ENCODE data around the gene DSP. TPM values are rescaled to one million over a fixed set of nuclear protein-coding genes. Genes with fewer than 3 reads are reported as not detected.

The DSP gene
- total RNA-seq, 1 donor from 2014 or later = 80.1 TPM

GRCh38 chr6:7566107-7566506 is 24.6 kb downstream of the DSP start:
- no peak overlapping the region for H3K4me3 ChIP-seq (ENCODE audit: low read depth, low read length)
- DNase-seq (ENCODE audit: low read depth) = no peak
- TF ChIP-seq CTCF (conservative IDR thresholded peaks at IDR 0.05; ENCODE audit: low read depth, low read length) = no peak

- TF ChIP-seq CTCF (conservative IDR thresholded peaks at IDR 0.05; ENCODE audit: low read depth, low read length) = no peak
- H3K4me3 ChIP-seq (ENCODE audit: low read depth, low read length) = no peak overlapping the region
- no peak for DNase-seq (ENCODE audit: low read depth)
These were observed 25.2 kb downstream of the DSP start for GRCh38 chr6:7566617-7567173.

GRCh38 chr6:7568021-7568420 is 26.6 kb downstream of the DSP start:
- DNase-seq (ENCODE audit: low read depth) = no peak
- TF ChIP-seq CTCF (conservative IDR thresholded peaks at IDR 0.05; ENCODE audit: low read depth, low read length) = no peak

GRCh38 chr6:7569082-7569481 is 27.6 kb downstream of the DSP start:
- no peak overlapping the region for H3K4me3 ChIP-seq (ENCODE audit: low read depth, low read length)
- TF ChIP-seq CTCF (conservative IDR thresholded peaks at IDR 0.05; ENCODE audit: low read depth, low read length) = no peak
- no peak for DNase-seq (ENCODE audit: low read depth)

More at GRCh38 chr6:7568021-7568420, 26.6 kb downstream of the DSP start:
- no peak overlapping the region for H3K4me3 ChIP-seq (ENCODE audit: low read depth, low read length)

GRCh38 chr6:7572213-7572943 is 30.9 kb downstream of the DSP start:
- DNase-seq (ENCODE audit: low read depth) = no peak
- H3K4me3 ChIP-seq (ENCODE audit: low read depth, low read length) = no peak overlapping the region
- no peak for TF ChIP-seq CTCF (conservative IDR thresholded peaks at IDR 0.05; ENCODE audit: low read depth, low read length)

- DNase-seq (ENCODE audit: low read depth) = no peak
- no peak for TF ChIP-seq CTCF (conservative IDR thresholded peaks at IDR 0.05; ENCODE audit: low read depth, low read length)
- H3K4me3 ChIP-seq (ENCODE audit: low read depth, low read length) = no peak overlapping the region
These were observed 33.0 kb downstream of the DSP start for GRCh38 chr6:7574500-7574899.

GRCh38 chr6:7578516-7578915 is 37.0 kb downstream of the DSP start:
- no peak overlapping the region for H3K4me3 ChIP-seq (ENCODE audit: low read depth, low read length)
- no peak for TF ChIP-seq CTCF (conservative IDR thresholded peaks at IDR 0.05; ENCODE audit: low read depth, low read length)
- DNase-seq (ENCODE audit: low read depth) = no peak

Measured in epithelial cell of proximal tubule (primary cell).